HCT116 (cell line): ENCODE measurements around the gene MBD3. TPM values are rescaled to one million over a fixed set of nuclear protein-coding genes. Genes with fewer than 3 reads are reported as not detected.

Experiments
- ATAC-seq: fragments of 200-7000 bp; cut with Tn5 transposase; 2 replicates; pipeline ENCODE4 v1.9.1; 2020; ENCODE audit warnings: mild to moderate bottlenecking, moderate library complexity
- BruUV-seq: library from RNA; stranded (reverse); fragments of 400-500 nt; replicated peaks from 2 replicates; lab custom pipeline; 2021; lab: Mats Ljungman, UMichigan
- CTCF ChIA-PET: fragments of 300-600 bp; sonication (Branson Sonifier 250); formaldehyde crosslinking; loops from one replicate; lab custom pipeline; 2021; ENCODE audit warnings: antibody characterized with exemption; lab: Charles Lee
- POLR2A ChIA-PET: fragments of 300-600, 350-600 bp; sonication (Branson Sonifier 250); formaldehyde crosslinking; loops from one replicate; lab custom pipeline; 2021; ENCODE audit warnings: antibody characterized with exemption; lab: Charles Lee
- RAD21 ChIA-PET, 2 experiments: fragments of 300-600 bp; sonication (Branson Sonifier 250); formaldehyde crosslinking; loops; one replicate each; lab custom pipeline; 2023; ENCODE audit warnings: low total read pairs in 2 of 2; ENCODE audit not compliant: uncharacterized antibody in 2 of 2, unreplicated experiment in 2 of 2, low non-redundant PET in 1 of 2; lab: Charles Lee
- DNase-seq: peaks from one replicate; pipeline ENCODE4 v3.0.0-alpha.2; 2010; ENCODE audit warnings: low read depth, low spot score
- H2AFZ ChIP-seq: fragments of 200-600 bp; shearing (Covaris generic), sonication (generic); 2 replicates; pipeline ENCODE4 v1.6.1; 2017; ENCODE audit warnings: low read depth, mixed run types, mixed read lengths, antibody characterized with exemption, low read length; ENCODE audit not compliant: poor library complexity, severe bottlenecking
- H3K27ac ChIP-seq: 2 replicates; pipeline ENCODE4 v1.5.1; 2012; ENCODE audit warnings: low read depth, low read length
- H3K27me3 ChIP-seq: fragments of 200-600 bp; sonication (generic); 2 replicates; pipeline ENCODE4 v1.6.1; 2016; ENCODE audit warnings: mixed run types, low read length, mixed read lengths; ENCODE audit not compliant: insufficient read depth
- H3K36me3 ChIP-seq, 2 experiments: fragments of 200-500 bp in 1 of 2; fragments of 200-600 bp in 1 of 2; sonication (Bioruptor generic) in 1 of 2; sonication (generic) in 1 of 2; 2 replicates each; pipeline versions ENCODE4 v1.5.1 to v1.6.1; 2014 to 2016; ENCODE audit warnings: low read length in 2 of 2, inconsistent platforms in 1 of 2, mixed read lengths in 1 of 2, mixed run types in 1 of 2; ENCODE audit not compliant: insufficient read depth in 2 of 2, control insufficient read depth in 1 of 2
- H3K4me1 ChIP-seq, 2 experiments: fragments of 200-600 bp in 1 of 2; sonication (generic) in 1 of 2; 2 replicates each; pipeline versions ENCODE4 v1.5.1 to v1.6.1; 2012 to 2017; ENCODE audit warnings: low read length in 2 of 2, inconsistent platforms in 1 of 2, mild to moderate bottlenecking in 1 of 2, mixed read lengths in 1 of 2, mixed run types in 1 of 2, moderate library complexity in 1 of 2; ENCODE audit not compliant: insufficient read depth in 2 of 2, control insufficient read depth in 1 of 2
- H3K4me2 ChIP-seq: fragments of 200-600 bp; sonication (generic); 2 replicates; pipeline ENCODE4 v1.6.1; 2017; ENCODE audit warnings: mixed run types, low read length, mixed read lengths
- H3K4me3 ChIP-seq, 2 experiments: fragments of 200-600 bp in 1 of 2; sonication (generic) in 1 of 2; replicated peaks in 1 of 2; 2 replicates each; pipeline ENCODE4 v1.5.1; 2011 to 2016; ENCODE audit warnings: low read length in 2 of 2, control low read depth in 1 of 2, low read depth in 1 of 2, mild to moderate bottlenecking in 1 of 2, mixed read lengths in 1 of 2, mixed run types in 1 of 2
- H3K79me2 ChIP-seq: fragments of 200-600 bp; sonication (generic); 2 replicates; pipeline ENCODE4 v1.6.1; 2017; ENCODE audit warnings: mild to moderate bottlenecking, mixed run types, low read length, moderate library complexity, mixed read lengths; ENCODE audit not compliant: insufficient read depth
- H3K9ac ChIP-seq: fragments of 200-600 bp; sonication (generic); 2 replicates; pipeline ENCODE4 v1.6.1; 2016; ENCODE audit warnings: low read length, mixed read lengths
- H3K9me2 ChIP-seq: fragments of 200-600 bp; sonication (generic), shearing (Covaris generic); 2 replicates; pipeline ENCODE4 v1.6.1; 2017; ENCODE audit warnings: mixed run types, mild to moderate bottlenecking, moderate library complexity; ENCODE audit not compliant: insufficient read depth
- H3K9me3 ChIP-seq, 2 experiments: fragments of 200-500 bp in 1 of 2; fragments of 200-600 bp in 1 of 2; sonication (Bioruptor generic) in 1 of 2; sonication (generic) in 1 of 2; 2 replicates each; pipeline ENCODE4 v1.6.1; 2014 to 2017; ENCODE audit warnings: low read length in 2 of 2, mixed read lengths in 2 of 2, inconsistent platforms in 1 of 2, low read depth in 1 of 2, mild to moderate bottlenecking in 1 of 2, mixed run types in 1 of 2, moderate library complexity in 1 of 2; ENCODE audit not compliant: control insufficient read depth in 1 of 2, insufficient read depth in 1 of 2
- H4K20me1 ChIP-seq: fragments of 200-600 bp; sonication (generic), shearing (Covaris generic); 2 replicates; pipeline ENCODE4 v1.6.1; 2017; ENCODE audit warnings: mixed run types, mild to moderate bottlenecking, moderate library complexity; ENCODE audit not compliant: insufficient read depth
- ATF3 ChIP-seq: IDR thresholded peaks from 2 replicates; pipeline ENCODE4 v1.6.1; 2012
- CBX3 ChIP-seq: IDR thresholded peaks from 2 replicates; pipeline ENCODE4 v1.6.1; 2012; ENCODE audit warnings: low read depth
- CEBPB ChIP-seq: IDR thresholded peaks from 2 replicates; pipeline ENCODE4 v1.6.1; 2012; ENCODE audit warnings: low read depth
- EGR1 ChIP-seq: IDR thresholded peaks from 2 replicates; pipeline ENCODE4 v1.6.1; 2012; ENCODE audit warnings: low read depth
- ELF1 ChIP-seq: IDR thresholded peaks from 2 replicates; pipeline ENCODE4 v1.6.1; 2012; ENCODE audit warnings: low read depth, borderline replicate concordance
- EZH2 ChIP-seq: fragments of 200-600 bp; sonication (generic); IDR thresholded peaks from 2 replicates; pipeline ENCODE4 v1.6.1; 2017; ENCODE audit warnings: antibody characterized with exemption, mixed run types
- EZH2phosphoT487 ChIP-seq: fragments of 200-600 bp; IDR thresholded peaks from 2 replicates; pipeline ENCODE4 v1.6.1; 2018; ENCODE audit warnings: antibody characterized with exemption, borderline replicate concordance
- FOSL1 ChIP-seq: IDR thresholded peaks from 2 replicates; pipeline ENCODE4 v1.6.1; 2012; ENCODE audit warnings: low read depth
- JUND ChIP-seq: IDR thresholded peaks from 2 replicates; pipeline ENCODE4 v1.6.1; 2012
- RAD21 ChIP-seq: IDR thresholded peaks from 2 replicates; pipeline ENCODE4 v1.6.1; 2012; ENCODE audit warnings: low read depth, mild to moderate bottlenecking
- SP1 ChIP-seq: IDR thresholded peaks from 2 replicates; pipeline ENCODE4 v1.6.1; 2012; ENCODE audit warnings: low read depth
- SRF ChIP-seq: IDR thresholded peaks from 2 replicates; pipeline ENCODE4 v1.6.1; 2012; ENCODE audit warnings: low read depth
- YY1 ChIP-seq: IDR thresholded peaks from 2 replicates; pipeline ENCODE4 v1.6.1; 2011; ENCODE audit warnings: low read length, low read depth, moderate library complexity, mild to moderate bottlenecking; ENCODE audit not compliant: insufficient replicate concordance; ENCODE audit errors: extremely low read depth
- ZFX ChIP-seq: fragments of 450-650 bp; IDR thresholded peaks from 2 replicates; pipeline ENCODE4 v1.6.1; 2017
- intact Hi-C: fragments of 100-400 bp; cut with micrococcal nuclease; formaldehyde crosslinking; loops from 2 replicates; pipeline ENCODE4 v1.10.0; 2022
- total RNA-seq: library from RNA; stranded (reverse); gene quantifications from one replicate; pipeline ENCODE4 v1.2.1, GENCODE V29; 2021; ENCODE audit not compliant: unreplicated experiment
- TF ChIP-seq, protein P1 (sequence below), 3 experiments: fragments of 200-600 bp in 1 of 3; sonication (generic) in 1 of 3; IDR thresholded peaks in 2 of 3; conservative IDR thresholded peaks in 1 of 3; 2 replicates each; pipeline ENCODE4 v1.5.1; 2012 to 2017; ENCODE audit warnings: low read depth in 2 of 3, low read length in 2 of 3, antibody characterized with exemption in 1 of 3, borderline replicate concordance in 1 of 3, control low read depth in 1 of 3, mild to moderate bottlenecking in 1 of 3, mixed read lengths in 1 of 3, mixed run types in 1 of 3, moderate library complexity in 1 of 3; ENCODE audit not compliant: insufficient read depth in 1 of 3

MBD3 gene
- total RNA-seq, 1 experiment from 2014 or later, result 85.7 TPM

- no TSS peak for BruUV-seq
- H4K20me1 ChIP-seq, result no peaks in the 10 kb centered on the region
- H3K4me3 ChIP-seq, result no peak overlapping the region
- H3K4me2 ChIP-seq, result no peak overlapping the region
- no peak for DNase-seq
- ChIA-PET RAD21 (no interaction called here), POLR2A (no interaction called here), CTCF (no interaction called here)
- H3K27me3 ChIP-seq, result no peaks in the 10 kb centered on the region
- no peaks in the 10 kb centered on the region for H3K9me3 ChIP-seq
- no peak overlapping the region for H2AFZ ChIP-seq
- H3K27ac ChIP-seq, result no peak overlapping the region
- TF ChIP-seq, protein P1, sequence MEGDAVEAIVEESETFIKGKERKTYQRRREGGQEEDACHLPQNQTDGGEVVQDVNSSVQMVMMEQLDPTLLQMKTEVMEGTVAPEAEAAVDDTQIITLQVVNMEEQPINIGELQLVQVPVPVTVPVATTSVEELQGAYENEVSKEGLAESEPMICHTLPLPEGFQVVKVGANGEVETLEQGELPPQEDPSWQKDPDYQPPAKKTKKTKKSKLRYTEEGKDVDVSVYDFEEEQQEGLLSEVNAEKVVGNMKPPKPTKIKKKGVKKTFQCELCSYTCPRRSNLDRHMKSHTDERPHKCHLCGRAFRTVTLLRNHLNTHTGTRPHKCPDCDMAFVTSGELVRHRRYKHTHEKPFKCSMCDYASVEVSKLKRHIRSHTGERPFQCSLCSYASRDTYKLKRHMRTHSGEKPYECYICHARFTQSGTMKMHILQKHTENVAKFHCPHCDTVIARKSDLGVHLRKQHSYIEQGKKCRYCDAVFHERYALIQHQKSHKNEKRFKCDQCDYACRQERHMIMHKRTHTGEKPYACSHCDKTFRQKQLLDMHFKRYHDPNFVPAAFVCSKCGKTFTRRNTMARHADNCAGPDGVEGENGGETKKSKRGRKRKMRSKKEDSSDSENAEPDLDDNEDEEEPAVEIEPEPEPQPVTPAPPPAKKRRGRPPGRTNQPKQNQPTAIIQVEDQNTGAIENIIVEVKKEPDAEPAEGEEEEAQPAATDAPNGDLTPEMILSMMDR (IDR thresholded peaks at IDR 0.05 in 2 of 3, conservative IDR thresholded peaks at IDR 0.05 in 1 of 3; ENCODE audit: borderline replicate concordance in 1 of 3, insufficient read depth in 1 of 3, low read depth in 2 of 3, low read length in 2 of 3), result no peak
- no peak for TF ChIP-seq EZH2
- TF ChIP-seq FOSL1, result no peak
- TF ChIP-seq YY1, result no peak
- no peak for TF ChIP-seq RAD21
- no peak for TF ChIP-seq SP1
- no peak for TF ChIP-seq CBX3
- no peak for TF ChIP-seq ELF1
- TF ChIP-seq JUND, result no peak
- no peak for TF ChIP-seq EZH2phosphoT487
- no peak for TF ChIP-seq ATF3
- no peak for TF ChIP-seq EGR1
- no peak for TF ChIP-seq ZFX
- TF ChIP-seq CEBPB, result no peak
- no peak for TF ChIP-seq SRF
- ATAC-seq, result no peak
- no peaks in the 10 kb centered on the region for H3K79me2 ChIP-seq
- H3K36me3 ChIP-seq, result no peaks in the 10 kb centered on the region
- no peaks in the 10 kb centered on the region for H3K9me2 ChIP-seq
- intact Hi-C loops, result no loop called here
- no peaks in the 10 kb centered on the region for H3K4me1 ChIP-seq
- H3K9ac ChIP-seq, result no peak overlapping the region
Measured at GRCh38 chr19:1528596-1529429, 63.9 kb downstream of the MBD3 start.
